OCI-LY1 (cell line): ENCODE data around the gene SEMA3B.

Source experiments
- CTCF ChIP-seq: fragments of 200-600 bp; sonication (generic), shearing (Covaris generic); IDR thresholded peaks from 2 replicates; pipeline ENCODE4 v1.5.1; 2017; ENCODE audit warnings: mild to moderate bottlenecking, antibody characterized with exemption, low read length, moderate library complexity, mixed read lengths
- EZH2 ChIP-seq: fragments of 200-600 bp; sonication (generic), shearing (Covaris generic); IDR thresholded peaks from 2 replicates; pipeline ENCODE4 v1.8.0; 2017; ENCODE audit warnings: borderline replicate concordance, mixed run types, mild to moderate bottlenecking, antibody characterized with exemption, low read length, moderate library complexity, mixed read lengths

GRCh38 chr3:50322386-50323091 is 53.6 kb downstream of the SEMA3B start, which contains the start of gene HYAL2:
- TF ChIP-seq CTCF (no peak), EZH2 (no peak)
